Trophoblast cell (in vitro differentiated cells and primary cell): Measurements from ENCODE around the gene PALS2.

Experiments
- DNase-seq, 2 donors: peaks; one replicate each; pipeline ENCODE4 v3.0.0-alpha.2; 2016
- H2AFZ ChIP-seq: 2 replicates; pipeline ENCODE4 v1.6.1; 2013; ENCODE audit warnings: low read length, moderate library complexity, mild to moderate bottlenecking; ENCODE audit not compliant: insufficient read depth, poor library complexity
- H2AK5ac ChIP-seq: 2 replicates; pipeline ENCODE4 v1.6.1; 2013; ENCODE audit warnings: mild to moderate bottlenecking, low read length
- H2BK120ac ChIP-seq: 2 replicates; pipeline ENCODE4 v1.6.1; 2013; ENCODE audit warnings: low read length, mild to moderate bottlenecking, moderate library complexity; ENCODE audit not compliant: insufficient read depth, poor library complexity
- H2BK12ac ChIP-seq: 2 replicates; pipeline ENCODE4 v1.6.1; 2013; ENCODE audit warnings: mild to moderate bottlenecking, low read length, moderate library complexity
- H2BK5ac ChIP-seq: 2 replicates; pipeline ENCODE4 v1.6.1; 2013; ENCODE audit warnings: low read length, low read depth, moderate library complexity, mild to moderate bottlenecking; ENCODE audit not compliant: poor library complexity
- H3K14ac ChIP-seq: 2 replicates; pipeline ENCODE4 v1.6.1; 2013; ENCODE audit warnings: mild to moderate bottlenecking, low read length
- H3K18ac ChIP-seq: 2 replicates; pipeline ENCODE4 v1.6.1; 2013; ENCODE audit warnings: mild to moderate bottlenecking, low read length
- H3K23ac ChIP-seq: 2 replicates; pipeline ENCODE4 v1.6.1; 2013; ENCODE audit warnings: low read length
- H3K27ac ChIP-seq: 2 replicates; pipeline ENCODE4 v1.5.1; 2013; ENCODE audit warnings: low read depth, mild to moderate bottlenecking, inconsistent platforms, low read length, moderate library complexity
- H3K27me3 ChIP-seq: 2 replicates; pipeline ENCODE4 v1.6.1; 2013; ENCODE audit warnings: inconsistent platforms, mild to moderate bottlenecking, low read length, moderate library complexity; ENCODE audit not compliant: insufficient read depth
- H3K36me3 ChIP-seq, 2 experiments: 1 replicate in 1 of 2; 2 replicates in 1 of 2; pipeline ENCODE4 v1.6.1; 2013; ENCODE audit warnings: low read length in 2 of 2, mild to moderate bottlenecking in 2 of 2, moderate library complexity in 1 of 2; ENCODE audit not compliant: insufficient read depth in 2 of 2, control insufficient read depth in 1 of 2
- H3K4ac ChIP-seq: 2 replicates; pipeline ENCODE4 v1.6.1; 2013; ENCODE audit warnings: low read depth, mild to moderate bottlenecking, low read length, moderate library complexity
- H3K4me1 ChIP-seq, 2 experiments: 1 replicate in 1 of 2; 2 replicates in 1 of 2; pipeline ENCODE4 v1.6.1; 2013; ENCODE audit warnings: low read length in 2 of 2, mild to moderate bottlenecking in 2 of 2, moderate library complexity in 1 of 2; ENCODE audit not compliant: insufficient read depth in 2 of 2, control insufficient read depth in 1 of 2
- H3K4me2 ChIP-seq: 2 replicates; pipeline ENCODE4 v1.6.1; 2013; ENCODE audit warnings: inconsistent platforms, mild to moderate bottlenecking, low read length, moderate library complexity
- H3K4me3 ChIP-seq: 2 replicates; pipeline ENCODE4 v1.5.1; 2013; ENCODE audit warnings: mild to moderate bottlenecking, low read depth, low read length, inconsistent platforms
- H3K79me1 ChIP-seq: one replicate; pipeline ENCODE4 v1.6.1; 2013; ENCODE audit warnings: low read length
- H3K79me2 ChIP-seq: 2 replicates; pipeline ENCODE4 v1.6.1; 2013; ENCODE audit warnings: low read length, mild to moderate bottlenecking; ENCODE audit not compliant: control insufficient read depth, insufficient read depth, poor library complexity
- H3K9ac ChIP-seq: 2 replicates; pipeline ENCODE4 v1.6.1; 2013; ENCODE audit warnings: mild to moderate bottlenecking, low read length
- H3K9me3 ChIP-seq: 2 replicates; pipeline ENCODE4 v1.6.1; 2013; ENCODE audit warnings: low read depth, mild to moderate bottlenecking, control low read depth, inconsistent platforms, low read length; ENCODE audit not compliant: insufficient read depth
- H4K12ac ChIP-seq: 2 replicates; pipeline ENCODE4 v1.6.1; 2013; ENCODE audit warnings: low read depth, mild to moderate bottlenecking, low read length, moderate library complexity
- H4K8ac ChIP-seq: 2 replicates; pipeline ENCODE4 v1.6.1; 2013; ENCODE audit warnings: low read depth, mild to moderate bottlenecking, low read length, moderate library complexity
- H4K91ac ChIP-seq: one replicate; pipeline ENCODE4 v1.6.1; 2013; ENCODE audit warnings: low read depth, mild to moderate bottlenecking, low read length, moderate library complexity
- WGBS: extraction: QIAGEN DNeasy Blood & Tissue Kit; methylation state at CpG from one replicate; pipeline ENCODE4 v1.1.7; 2013; ENCODE audit warnings: missing lambda C conversion rate; ENCODE audit not compliant: insufficient read length, insufficient coverage; ENCODE audit errors: extremely low coverage; 5-methylcytosine and 5-hydroxymethylcytosine counted together

The PALS2 gene

DNA sequence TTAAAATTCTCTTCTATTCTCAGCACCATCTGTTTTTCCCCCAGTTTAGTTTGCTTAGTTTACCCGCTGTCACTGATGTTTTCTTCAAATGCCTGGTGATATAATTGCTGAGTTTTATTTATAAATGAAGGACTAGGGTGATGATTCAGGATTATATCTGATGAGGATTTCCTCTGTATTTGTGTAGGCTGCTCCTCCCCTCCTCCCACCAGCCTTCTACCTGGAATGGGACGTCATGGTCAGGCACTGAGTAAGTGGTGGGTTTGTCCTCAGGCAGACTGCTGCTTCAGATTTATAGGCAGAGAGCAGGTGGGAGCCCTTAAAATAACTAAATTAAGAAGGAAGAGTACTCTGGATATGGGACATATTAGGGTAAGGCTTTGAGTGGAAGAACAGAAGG, 35.8 kb downstream of the PALS2 start:
- Histone ChIP-seq H3K4me3 (no peak overlapping the region), H3K79me2 (no peaks in the 10 kb centered on the region), H3K23ac (no peak overlapping the region), H3K36me3 (no peaks in the 10 kb centered on the region), H2AFZ (no peak overlapping the region), H2BK120ac (no peak overlapping the region), H2BK5ac (no peak overlapping the region), H3K4ac (no peak overlapping the region), H3K18ac (no peak overlapping the region), H3K9ac (no peak overlapping the region), H4K91ac (no peak overlapping the region), H3K27ac (no peak overlapping the region), H3K27me3 (no peaks in the 10 kb centered on the region), H3K14ac (no peak overlapping the region), H4K12ac (no peak overlapping the region), H4K8ac (no peak overlapping the region), H2BK12ac (no peak overlapping the region), H3K9me3 (no peaks in the 10 kb centered on the region), H3K79me1 (no peaks in the 10 kb centered on the region), H3K4me1 (no peaks in the 10 kb centered on the region), H2AK5ac (no peak overlapping the region), H3K4me2 (no peak overlapping the region)
- no CpG with 5 or more reads among the region's 2 CpGs for WGBS
- no peak for DNase-seq

DNA sequence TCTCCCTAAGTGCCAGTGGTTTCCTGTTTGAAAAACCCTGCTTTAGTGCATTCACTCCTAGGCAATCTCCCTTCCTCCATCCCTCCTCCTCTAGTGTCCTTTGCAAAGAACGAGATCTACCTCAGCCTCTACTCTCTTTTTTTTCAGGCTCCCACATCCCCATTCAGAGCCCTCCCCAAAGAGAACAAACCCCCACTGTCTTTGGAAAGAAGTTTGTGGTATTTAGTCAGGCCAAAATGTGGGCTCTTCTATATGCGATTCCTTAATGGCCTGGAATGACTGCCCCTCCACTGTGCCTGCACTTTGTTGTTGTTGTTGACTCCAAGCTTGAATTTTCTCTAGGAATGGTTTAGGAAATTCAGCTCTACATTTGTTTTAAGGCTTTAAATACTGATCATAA, 36.3 kb downstream of the PALS2 start:
- no CpG with 5 or more reads among the region's 2 CpGs for WGBS
- no peak overlapping the region for H2BK5ac ChIP-seq
- H3K18ac ChIP-seq, result no peak overlapping the region
- no peaks in the 10 kb centered on the region for H3K27me3 ChIP-seq
- H3K9ac ChIP-seq, result no peak overlapping the region
- no peak overlapping the region for H4K91ac ChIP-seq
- H3K36me3 ChIP-seq, result no peaks in the 10 kb centered on the region
- H4K12ac ChIP-seq, result no peak overlapping the region
- no peaks in the 10 kb centered on the region for H3K4me1 ChIP-seq
- H3K27ac ChIP-seq, result no peak overlapping the region
- H3K14ac ChIP-seq, result no peak overlapping the region
- DNase-seq, result no peak
- H3K4me3 ChIP-seq, result no peak overlapping the region
- no peak overlapping the region for H2BK120ac ChIP-seq
- H3K23ac ChIP-seq, result no peak overlapping the region
- H3K79me2 ChIP-seq, result no peaks in the 10 kb centered on the region
- H3K4me2 ChIP-seq, result no peak overlapping the region
- H4K8ac ChIP-seq, result no peak overlapping the region
- no peaks in the 10 kb centered on the region for H3K79me1 ChIP-seq
- H3K4ac ChIP-seq, result peak overlapping the region; percentile 28
- no peak overlapping the region for H2AFZ ChIP-seq
- no peaks in the 10 kb centered on the region for H3K9me3 ChIP-seq
- H2AK5ac ChIP-seq, result no peak overlapping the region
- no peak overlapping the region for H2BK12ac ChIP-seq

DNA sequence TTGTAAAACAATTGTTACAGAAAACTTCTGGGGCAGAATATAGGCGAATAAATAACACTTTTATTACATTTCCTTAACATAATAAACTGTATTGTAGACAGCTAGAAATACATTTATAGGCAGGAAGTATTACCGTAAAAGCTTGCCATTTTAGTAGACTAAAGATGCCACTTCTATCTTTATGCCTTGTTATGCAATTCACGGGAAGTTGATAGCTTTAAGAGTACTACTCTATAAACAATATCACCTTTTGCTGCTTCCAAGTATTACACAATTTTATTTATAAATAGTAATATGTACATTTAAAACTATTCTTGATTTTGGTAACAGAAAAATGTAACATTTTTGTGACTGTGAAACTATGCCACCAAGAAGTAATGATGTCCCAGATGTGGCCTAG, 37.9 kb downstream of the PALS2 start:
- no CpG with 5 or more reads among the region's 3 CpGs for WGBS
- Histone ChIP-seq H2BK12ac (no peak overlapping the region), H3K9me3 (no peaks in the 10 kb centered on the region)

DNA sequence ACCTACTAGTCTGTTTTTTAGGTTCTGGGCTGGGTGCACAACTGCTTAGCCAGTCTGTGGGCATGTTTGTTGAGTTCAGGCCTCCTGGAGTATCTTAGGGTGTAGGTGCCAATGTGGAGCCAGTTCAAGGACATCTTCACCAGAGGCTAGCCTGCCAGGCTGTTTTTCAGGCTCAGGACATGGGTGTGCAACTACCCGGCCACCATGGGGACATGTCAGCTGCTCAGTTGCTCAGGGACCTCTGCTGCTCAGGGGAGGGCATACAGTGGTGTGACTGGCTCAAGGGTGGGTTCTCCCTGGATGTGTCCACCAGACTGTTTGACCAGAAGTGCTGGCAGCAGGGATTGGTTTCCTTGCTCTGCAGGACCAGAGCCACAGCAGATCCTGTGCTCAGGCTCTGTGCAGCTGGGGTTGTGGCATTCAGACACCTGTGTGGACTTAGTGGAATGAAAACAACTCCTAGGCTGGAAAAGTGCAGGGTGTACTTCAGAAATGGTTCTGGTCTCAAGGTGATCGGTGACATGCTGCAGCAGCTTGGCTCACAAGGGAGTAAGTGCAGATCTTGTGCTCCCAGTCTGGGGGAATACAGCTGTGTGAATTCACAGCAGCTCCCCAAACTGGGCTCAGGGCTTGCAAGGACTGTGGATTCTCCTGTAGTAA, 44.8 kb downstream of the PALS2 start:
- H3K4ac ChIP-seq, result no peak overlapping the region
- WGBS, result no CpG with 5 or more reads among the region's 2 CpGs

More for the DNA sequence above, 37.9 kb downstream of the PALS2 start:
- Histone ChIP-seq H2BK5ac (no peak overlapping the region), H3K23ac (no peak overlapping the region), H3K14ac (no peak overlapping the region), H2AFZ (no peak overlapping the region), H2BK120ac (no peak overlapping the region), H3K36me3 (no peaks in the 10 kb centered on the region), H3K79me1 (no peaks in the 10 kb centered on the region), H4K91ac (no peak overlapping the region), H3K27ac (no peak overlapping the region), H4K12ac (no peak overlapping the region), H3K4me3 (no peak overlapping the region), H3K27me3 (no peaks in the 10 kb centered on the region), H3K9ac (no peak overlapping the region), H3K4me2 (no peak overlapping the region), H3K4ac (no peak overlapping the region), H3K4me1 (no peaks in the 10 kb centered on the region), H3K18ac (no peak overlapping the region), H4K8ac (no peak overlapping the region), H2AK5ac (no peak overlapping the region), H3K79me2 (no peaks in the 10 kb centered on the region)
- DNase-seq, result no peak

More for the DNA sequence above, 44.8 kb downstream of the PALS2 start:
- Histone ChIP-seq H3K14ac (no peak overlapping the region), H4K12ac (no peak overlapping the region), H3K36me3 (no peaks in the 10 kb centered on the region), H2BK120ac (no peak overlapping the region), H3K9ac (no peak overlapping the region), H3K18ac (no peak overlapping the region), H3K9me3 (no peaks in the 10 kb centered on the region), H3K79me1 (no peaks in the 10 kb centered on the region), H3K27ac (no peak overlapping the region), H3K23ac (no peak overlapping the region), H3K4me1 (no peaks in the 10 kb centered on the region), H2AK5ac (no peak overlapping the region), H2AFZ (no peak overlapping the region), H2BK5ac (no peak overlapping the region), H4K91ac (no peak overlapping the region), H2BK12ac (no peak overlapping the region), H3K4me2 (no peak overlapping the region), H3K79me2 (no peaks in the 10 kb centered on the region), H4K8ac (no peak overlapping the region), H3K27me3 (no peaks in the 10 kb centered on the region), H3K4me3 (no peak overlapping the region)
- DNase-seq, result no peak
